ENCODE measurements around the gene ADCY2. TPM values are rescaled to one million over a fixed set of nuclear protein-coding genes. Genes with fewer than 3 reads are reported as not detected.

Gene ADCY2
- total and polyA plus RNA-seq, 9 of the 15 experiments (the other 6 are each of a cell fraction or from before 2014, with no cell fraction given), result 0.01 to 0.15 (median 0.03) TPM; not detected in 5

DNA sequence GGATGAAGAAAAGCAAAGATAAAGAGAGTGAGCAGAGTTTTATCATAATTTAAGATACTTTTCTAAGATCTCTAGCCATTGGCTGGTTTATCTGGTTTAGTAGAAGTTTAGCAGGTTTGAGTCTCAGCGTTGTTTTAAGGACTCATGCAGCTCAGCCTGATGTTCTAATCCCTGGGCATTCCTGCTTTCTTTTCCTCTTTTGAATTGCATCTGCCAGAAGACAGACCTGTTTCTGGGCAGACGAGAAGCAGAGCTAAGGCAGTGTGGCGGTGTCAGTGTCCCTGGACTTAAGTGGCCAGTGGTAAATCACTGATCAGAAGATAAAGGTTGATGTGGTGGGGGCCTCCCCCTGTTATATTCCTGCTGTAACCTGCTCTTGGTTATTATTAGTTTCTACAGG, 138.6 kb downstream of the ADCY2 start:
- DNase-seq (ENCODE audit: extremely low read depth in 1 of 4, low spot score in 3 of 4), result no peak
- no TSS peak for BruUV-seq (replicated peaks)
- no peaks in the 10 kb centered on the region for H3K9me3 ChIP-seq (replicated peaks; ENCODE audit: control insufficient read depth, insufficient read depth, low read depth, low read length)
- no peaks in the 10 kb centered on the region for H4K20me1 ChIP-seq (replicated peaks; ENCODE audit: control insufficient read depth, insufficient read depth, low read length)
- H3K27me3 ChIP-seq (ENCODE audit: control insufficient read depth in 2 of 2, insufficient read depth in 2 of 2, low read length in 2 of 2), result no peaks in the 10 kb centered on the region; a peak in 1 of 5 replicates
- H3K4me1 ChIP-seq (replicated peaks in 1 of 2; ENCODE audit: control insufficient read depth in 2 of 2, insufficient read depth in 2 of 2, low read length in 2 of 2), result no peaks in the 10 kb centered on the region
- intact Hi-C loops (cut with micrococcal nuclease), result no loop called here
- no peaks in the 10 kb centered on the region for H3K79me2 ChIP-seq (ENCODE audit: control insufficient read depth, insufficient read depth, low read length)
- H3K9ac ChIP-seq (ENCODE audit: insufficient read depth in 1 of 2, low read depth in 2 of 2, low read length in 2 of 2), result no peak overlapping the region
- POLR2A ChIA-PET, result interaction anchor here (0.6 kb wide), 1 partner anchor 21 kb away, joined by 3 read pairs; no protein-coding TSS in a partner anchor
- H3K9me1 ChIP-seq (ENCODE audit: control insufficient read depth, insufficient read depth, low read length), result no peaks in the 10 kb centered on the region
- TF ChIP-seq, protein P1, sequence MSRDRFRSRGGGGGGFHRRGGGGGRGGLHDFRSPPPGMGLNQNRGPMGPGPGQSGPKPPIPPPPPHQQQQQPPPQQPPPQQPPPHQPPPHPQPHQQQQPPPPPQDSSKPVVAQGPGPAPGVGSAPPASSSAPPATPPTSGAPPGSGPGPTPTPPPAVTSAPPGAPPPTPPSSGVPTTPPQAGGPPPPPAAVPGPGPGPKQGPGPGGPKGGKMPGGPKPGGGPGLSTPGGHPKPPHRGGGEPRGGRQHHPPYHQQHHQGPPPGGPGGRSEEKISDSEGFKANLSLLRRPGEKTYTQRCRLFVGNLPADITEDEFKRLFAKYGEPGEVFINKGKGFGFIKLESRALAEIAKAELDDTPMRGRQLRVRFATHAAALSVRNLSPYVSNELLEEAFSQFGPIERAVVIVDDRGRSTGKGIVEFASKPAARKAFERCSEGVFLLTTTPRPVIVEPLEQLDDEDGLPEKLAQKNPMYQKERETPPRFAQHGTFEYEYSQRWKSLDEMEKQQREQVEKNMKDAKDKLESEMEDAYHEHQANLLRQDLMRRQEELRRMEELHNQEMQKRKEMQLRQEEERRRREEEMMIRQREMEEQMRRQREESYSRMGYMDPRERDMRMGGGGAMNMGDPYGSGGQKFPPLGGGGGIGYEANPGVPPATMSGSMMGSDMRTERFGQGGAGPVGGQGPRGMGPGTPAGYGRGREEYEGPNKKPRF (IDR thresholded peaks at IDR 0.05; ENCODE audit: low read depth, low read length), result no peak
- TF ChIP-seq, protein P2, sequence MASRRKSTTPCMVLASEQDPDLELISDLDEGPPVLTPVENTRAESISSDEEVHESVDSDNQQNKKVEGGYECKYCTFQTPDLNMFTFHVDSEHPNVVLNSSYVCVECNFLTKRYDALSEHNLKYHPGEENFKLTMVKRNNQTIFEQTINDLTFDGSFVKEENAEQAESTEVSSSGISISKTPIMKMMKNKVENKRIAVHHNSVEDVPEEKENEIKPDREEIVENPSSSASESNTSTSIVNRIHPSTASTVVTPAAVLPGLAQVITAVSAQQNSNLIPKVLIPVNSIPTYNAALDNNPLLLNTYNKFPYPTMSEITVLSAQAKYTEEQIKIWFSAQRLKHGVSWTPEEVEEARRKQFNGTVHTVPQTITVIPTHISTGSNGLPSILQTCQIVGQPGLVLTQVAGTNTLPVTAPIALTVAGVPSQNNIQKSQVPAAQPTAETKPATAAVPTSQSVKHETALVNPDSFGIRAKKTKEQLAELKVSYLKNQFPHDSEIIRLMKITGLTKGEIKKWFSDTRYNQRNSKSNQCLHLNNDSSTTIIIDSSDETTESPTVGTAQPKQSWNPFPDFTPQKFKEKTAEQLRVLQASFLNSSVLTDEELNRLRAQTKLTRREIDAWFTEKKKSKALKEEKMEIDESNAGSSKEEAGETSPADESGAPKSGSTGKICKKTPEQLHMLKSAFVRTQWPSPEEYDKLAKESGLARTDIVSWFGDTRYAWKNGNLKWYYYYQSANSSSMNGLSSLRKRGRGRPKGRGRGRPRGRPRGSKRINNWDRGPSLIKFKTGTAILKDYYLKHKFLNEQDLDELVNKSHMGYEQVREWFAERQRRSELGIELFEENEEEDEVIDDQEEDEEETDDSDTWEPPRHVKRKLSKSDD (conservative IDR thresholded peaks at IDR 0.05; ENCODE audit: low read length), result no peak
- no peak for TF ChIP-seq TRIM28 (IDR thresholded peaks at IDR 0.05)
- no peak overlapping the region for H3K27ac ChIP-seq (ENCODE audit: extremely low read depth, low read depth, low read length)
- CTCF ChIA-PET (ENCODE audit: low intra/inter-chr PET ratio), result no interaction called here
- no peak overlapping the region for H3K4me3 ChIP-seq
- H3K36me3 ChIP-seq (ENCODE audit: control insufficient read depth, insufficient read depth, low read length), result no peaks in the 10 kb centered on the region
- 4% methylated on average over 3 of the region's 3 CpGs for WGBS (ENCODE audit: insufficient coverage, low coverage, missing lambda C conversion rate)
- in situ Hi-C loops (cut with MboI), result no loop called here
- FAIRE-seq, result no peak
- no peak overlapping the region for H2AFZ ChIP-seq (ENCODE audit: low read depth, low read length)
- no peak for ATAC-seq
- H3K4me2 ChIP-seq (ENCODE audit: insufficient read depth, low read length), result no peak overlapping the region

Data from K562 (cell line).